GM12864 (cell line): ENCODE measurements around the gene GABRB1.

Experiments used
- DNase-seq: peaks from one replicate; pipeline ENCODE4 v3.0.0-alpha.2; 2011; ENCODE audit warnings: low read depth
- H3K4me3 ChIP-seq: 2 replicates; pipeline ENCODE4 v1.5.1; 2011; ENCODE audit warnings: mild to moderate bottlenecking, low read depth, low read length, control low read depth
- CTCF ChIP-seq: IDR thresholded peaks from 2 replicates; pipeline ENCODE4 v1.5.1; 2011; ENCODE audit warnings: low read depth, mild to moderate bottlenecking, moderate library complexity, low read length, control low read depth, inconsistent platforms; ENCODE audit errors: missing control alignments

The GABRB1 gene

DNA sequence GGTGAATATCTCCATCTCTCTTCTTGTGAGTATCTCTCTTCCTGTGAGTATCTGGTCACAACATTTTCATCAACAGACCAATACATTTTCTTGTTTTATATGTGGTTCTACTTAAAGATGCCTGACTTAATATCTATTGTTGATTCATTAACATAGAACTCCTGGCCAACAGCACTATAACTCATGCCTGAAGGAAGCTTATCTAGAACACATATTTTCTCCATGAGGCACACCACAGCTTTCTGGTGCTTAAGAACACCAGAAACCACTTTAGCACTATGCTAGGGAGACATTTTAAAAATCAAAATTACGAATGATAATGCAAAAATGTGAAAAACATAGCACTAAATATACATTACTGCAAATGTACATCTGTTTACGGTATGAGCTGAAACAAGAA, 190.4 kb downstream of the GABRB1 start:
- TF ChIP-seq CTCF: no peak
- DNase-seq: no peak
- no peak overlapping the region for H3K4me3 ChIP-seq

GRCh38 chr4:47222276-47222675, 190.9 kb downstream of the GABRB1 start:
- no peak overlapping the region for H3K4me3 ChIP-seq
- no peak for DNase-seq
- TF ChIP-seq CTCF: no peak

DNA sequence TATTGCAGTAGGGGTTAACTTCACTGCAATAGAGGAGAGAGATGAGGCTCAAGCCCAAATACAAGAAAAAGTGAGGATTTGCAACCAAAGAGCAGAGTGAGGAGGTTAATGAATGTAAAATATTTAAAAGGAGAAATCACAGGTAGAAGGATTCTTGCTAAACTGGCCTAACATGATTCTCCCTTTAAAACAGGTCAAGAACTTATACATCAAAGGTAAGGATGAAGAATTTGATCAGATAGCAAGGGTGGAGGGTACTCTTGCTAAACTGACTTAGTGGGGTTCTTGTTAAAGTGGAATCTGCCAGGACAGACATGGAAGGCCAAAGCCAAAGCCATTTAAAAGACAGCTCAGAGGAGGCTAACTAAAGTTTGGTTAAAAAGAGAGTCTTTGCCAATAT, 193.0 kb downstream of the GABRB1 start:
- no peak overlapping the region for H3K4me3 ChIP-seq
- no peak for TF ChIP-seq CTCF
- DNase-seq: no peak

DNA sequence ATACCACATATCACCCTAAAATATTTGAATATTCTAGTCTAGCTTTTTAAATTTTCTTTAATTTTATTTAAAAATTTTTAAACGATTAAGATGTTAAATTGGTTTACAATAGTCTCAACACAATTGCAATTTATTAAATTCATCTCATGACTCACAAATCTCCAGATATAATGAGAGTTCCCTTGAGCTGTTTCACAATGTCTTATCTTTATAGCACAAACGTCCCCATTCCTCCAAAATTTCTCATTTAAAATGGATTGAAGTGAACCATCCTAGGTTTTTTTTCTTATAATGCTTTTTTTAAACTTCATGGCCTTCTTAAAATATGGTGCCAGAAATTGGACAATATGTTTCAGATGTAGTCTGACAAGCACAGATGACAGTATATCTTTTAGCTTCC, 204.4 kb downstream of the GABRB1 start:
- no peak for TF ChIP-seq CTCF
- H3K4me3 ChIP-seq: no peak overlapping the region
- no peak for DNase-seq

DNA sequence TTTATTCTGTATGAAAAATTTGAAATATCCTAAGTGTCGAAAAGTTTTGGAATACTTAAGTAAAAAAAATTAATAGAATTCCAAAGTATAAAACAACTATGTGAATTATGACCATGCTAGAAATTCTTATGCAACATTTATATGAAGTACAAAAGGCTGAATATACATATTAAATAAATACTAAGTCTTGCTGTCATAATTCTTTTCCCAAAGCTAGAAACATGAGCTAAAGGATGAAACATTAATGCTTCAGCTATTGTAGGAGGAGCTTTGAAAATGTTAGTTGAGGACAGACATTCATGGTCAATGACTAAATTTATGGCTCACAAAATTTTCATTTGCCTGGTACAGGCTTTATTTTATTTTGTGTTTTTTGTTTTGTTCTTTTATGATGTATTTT, 207.3 kb downstream of the GABRB1 start:
- DNase-seq: no peak
- H3K4me3 ChIP-seq: no peak overlapping the region
- no peak for TF ChIP-seq CTCF

- DNase-seq: no peak
- H3K4me3 ChIP-seq: no peak overlapping the region
- TF ChIP-seq CTCF: no peak
Measured at GRCh38 chr4:47239649-47240048, 208.3 kb downstream of the GABRB1 start.

DNA sequence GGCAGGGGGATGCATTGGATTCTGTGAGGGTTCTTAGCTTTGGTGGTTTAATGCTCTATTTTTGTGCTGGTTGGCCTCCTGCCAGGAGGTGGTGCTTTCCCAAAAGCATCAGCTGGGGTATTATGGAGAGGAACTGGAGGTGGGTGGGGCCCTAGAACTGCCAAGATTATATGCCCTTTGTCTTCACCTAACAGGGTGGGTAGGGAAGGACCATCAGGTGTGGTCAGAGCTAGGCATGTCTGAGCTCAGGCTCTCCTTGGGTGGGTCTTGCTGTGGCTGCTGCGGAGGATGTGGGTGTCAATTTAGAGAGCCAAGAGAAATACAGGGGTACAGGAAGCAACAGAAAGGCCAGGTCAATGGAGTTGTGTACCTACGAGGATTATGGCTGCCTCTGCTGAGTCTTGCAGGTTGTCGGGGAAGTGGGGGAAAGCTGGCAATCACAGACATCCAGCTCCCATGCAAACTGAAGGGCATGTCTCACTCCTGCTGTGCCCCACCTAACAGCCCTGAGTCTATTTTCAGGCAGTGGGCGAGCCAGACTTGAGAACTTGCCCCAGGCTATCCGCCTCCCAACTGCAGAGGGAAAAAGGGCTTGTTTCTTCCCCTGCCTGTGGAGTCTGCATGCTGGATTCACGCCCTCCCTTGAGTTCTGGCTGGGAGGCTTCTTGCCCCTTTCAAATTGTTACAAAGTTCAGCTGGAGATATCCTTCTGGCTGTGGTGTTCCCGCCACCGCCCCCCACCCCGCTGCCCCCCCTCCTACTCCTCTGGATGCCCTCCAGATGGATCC, 220.2 kb downstream of the GABRB1 start:
- no peak overlapping the region for H3K4me3 ChIP-seq
- no peak for TF ChIP-seq CTCF
- DNase-seq: no peak
